HG02981 (cell line): ENCODE results near the gene PRDX6.
"Not testable (repeated sequence)": the region's sequence is repeated elsewhere in the genome, so short reads cannot be mapped to it uniquely, and the experiment has no call there.

Source experiments
- ATAC-seq: cut with Tn5 transposase; IDR thresholded peaks from one replicate; pipeline ENCODE4 v1.9.1; 2021; ENCODE audit warnings: mild to moderate bottlenecking, moderate library complexity; ENCODE audit not compliant: unreplicated experiment

The PRDX6 gene

GRCh38 chr1:173477286-173478093, at the start of gene PRDX6:
PRDX6 (plus strand) TSS chr1:173477335; CDS start chr1:173477398, 63 bp downstream.
- ATAC-seq = peak; percentile 54

- ATAC-seq = peak; percentile 65
Observed at GRCh38 chr1:173429471-173430402, 47.4 kb upstream of the PRDX6 start.

- no peak for ATAC-seq
Observed at GRCh38 chr1:173430677-173431303, 46.3 kb upstream of the PRDX6 start.

GRCh38 chr1:173431304-173432045, 45.7 kb upstream of the PRDX6 start:
- ATAC-seq = peak; percentile 50

- ATAC-seq = no peak
Observed at GRCh38 chr1:173432331-173432730, 44.8 kb upstream of the PRDX6 start.

GRCh38 chr1:173433751-173434326, 43.3 kb upstream of the PRDX6 start:
- no peak for ATAC-seq

GRCh38 chr1:173436841-173437428, 40.2 kb upstream of the PRDX6 start:
- no peak for ATAC-seq

GRCh38 chr1:173438675-173439074, 38.5 kb upstream of the PRDX6 start:
- no peak for ATAC-seq

GRCh38 chr1:173440430-173440829, 36.7 kb upstream of the PRDX6 start:
- no peak for ATAC-seq

- ATAC-seq = no peak
Observed at GRCh38 chr1:173444757-173445156, 32.4 kb upstream of the PRDX6 start.

- no peak for ATAC-seq
Observed at GRCh38 chr1:173445164-173445563, 32.0 kb upstream of the PRDX6 start.

- no peak for ATAC-seq
Observed at GRCh38 chr1:173445656-173446055, 31.5 kb upstream of the PRDX6 start.

- ATAC-seq = no peak
Observed at GRCh38 chr1:173447224-173447623, 29.9 kb upstream of the PRDX6 start.

- no peak for ATAC-seq
Observed at GRCh38 chr1:173448945-173449344, 28.2 kb upstream of the PRDX6 start.

GRCh38 chr1:173451981-173452380, 25.2 kb upstream of the PRDX6 start:
- no peak for ATAC-seq

GRCh38 chr1:173453982-173454381, 23.2 kb upstream of the PRDX6 start:
- no peak for ATAC-seq

- no peak for ATAC-seq
Observed at GRCh38 chr1:173454966-173455524, 22.1 kb upstream of the PRDX6 start.

GRCh38 chr1:173459885-173460284, 17.2 kb upstream of the PRDX6 start:
- no peak for ATAC-seq

- not testable (repeated sequence) for ATAC-seq
Observed at GRCh38 chr1:173462666-173463065, 14.5 kb upstream of the PRDX6 start.
